Progenitor cell of endocrine pancreas (in vitro differentiated cells): Measurements from ENCODE around the gene SND1. TPM values are rescaled to one million over a fixed set of nuclear protein-coding genes. Genes with fewer than 3 reads are reported as not detected.
"Not testable (repeated sequence)": the region's sequence is repeated elsewhere in the genome, so short reads cannot be mapped to it uniquely, and the experiment has no call there.

Experiments used
- DNase-seq: peaks from one replicate; pipeline ENCODE4 v3.0.0; 2021; ENCODE audit warnings: low spot score; ENCODE audit not compliant: unreplicated experiment
- H3K27ac Mint-ChIP-seq: 2 replicates; pipeline ENCODE4 v1.8.0; 2021; ENCODE audit warnings: mild to moderate bottlenecking, moderate library complexity, mixed read lengths
- H3K27me3 Mint-ChIP-seq: 2 replicates; pipeline ENCODE4 v1.8.0; 2021; ENCODE audit warnings: mixed read lengths
- H3K36me3 Mint-ChIP-seq: 2 replicates; pipeline ENCODE4 v1.8.0; 2022; ENCODE audit warnings: mixed read lengths; ENCODE audit not compliant: insufficient read depth
- H3K4me1 Mint-ChIP-seq: 2 replicates; pipeline ENCODE4 v1.8.0; 2021; ENCODE audit warnings: low read depth, mixed read lengths
- H3K4me3 Mint-ChIP-seq: 2 replicates; pipeline ENCODE4 v1.8.0; 2021; ENCODE audit warnings: low read depth, mild to moderate bottlenecking, moderate library complexity, mixed read lengths
- H3K9me3 Mint-ChIP-seq: 2 replicates; pipeline ENCODE4 v1.8.0; 2021; ENCODE audit warnings: low read depth, mixed read lengths
- total RNA-seq: library from RNA; stranded (reverse); gene quantifications from 2 replicates; pipeline ENCODE4 v1.2.1, GENCODE V29; 2021
- TF ChIP-seq, protein P1 (sequence below): fragments of 200-600 bp; sonication (generic); IDR thresholded peaks from one replicate; pipeline ENCODE4 v1.5.0; 2021; ENCODE audit warnings: antibody characterized with exemption, mild to moderate bottlenecking; ENCODE audit not compliant: unreplicated experiment

SND1 gene
- total RNA-seq, 1 donor from 2014 or later: 213 TPM

DNA sequence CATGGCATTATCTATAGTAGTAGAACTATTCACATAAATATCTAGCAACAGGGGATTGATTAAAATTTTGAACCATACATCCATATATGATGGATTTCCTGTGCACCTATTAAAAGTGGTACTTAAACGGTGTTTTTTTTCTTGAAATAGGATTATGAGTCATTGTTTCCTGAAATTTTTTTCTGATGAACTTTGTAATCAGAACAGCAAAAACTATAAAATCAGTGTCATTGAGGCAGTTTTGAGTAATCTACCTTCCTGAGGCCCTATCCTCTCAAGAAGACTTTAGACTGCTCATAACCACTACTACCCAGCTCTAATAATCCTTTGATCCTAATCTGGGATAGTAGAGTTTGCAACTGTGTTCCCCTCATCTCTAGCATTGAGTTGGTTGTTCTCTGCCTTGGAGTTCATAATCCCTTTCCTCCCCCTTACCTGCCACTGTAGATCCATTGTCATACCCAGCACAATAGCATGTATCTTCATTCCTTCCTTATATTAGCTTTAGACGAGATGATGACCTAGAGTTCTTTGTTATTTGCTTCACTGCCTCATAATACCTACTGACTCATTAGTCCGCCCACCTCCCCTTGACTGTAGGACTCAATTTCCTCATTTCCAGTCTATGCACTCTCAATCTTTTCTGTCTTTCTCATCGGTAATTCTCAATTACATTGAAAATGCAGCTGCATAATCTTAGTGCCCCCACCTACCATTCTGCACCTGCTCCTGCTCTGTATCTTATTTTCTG is 245.9 kb downstream of the SND1 start:
- no peak for DNase-seq
- peaks cover 19% of the 10 kb centered on the region for H3K4me1 Mint-ChIP-seq
- no peak overlapping the region for H3K27ac Mint-ChIP-seq
- no peak overlapping the region for H3K4me3 Mint-ChIP-seq
- H3K9me3 Mint-ChIP-seq: no peaks in the 10 kb centered on the region
- peaks cover 8% of the 10 kb centered on the region for H3K36me3 Mint-ChIP-seq
- no peaks in the 10 kb centered on the region for H3K27me3 Mint-ChIP-seq
- TF ChIP-seq, protein P1, sequence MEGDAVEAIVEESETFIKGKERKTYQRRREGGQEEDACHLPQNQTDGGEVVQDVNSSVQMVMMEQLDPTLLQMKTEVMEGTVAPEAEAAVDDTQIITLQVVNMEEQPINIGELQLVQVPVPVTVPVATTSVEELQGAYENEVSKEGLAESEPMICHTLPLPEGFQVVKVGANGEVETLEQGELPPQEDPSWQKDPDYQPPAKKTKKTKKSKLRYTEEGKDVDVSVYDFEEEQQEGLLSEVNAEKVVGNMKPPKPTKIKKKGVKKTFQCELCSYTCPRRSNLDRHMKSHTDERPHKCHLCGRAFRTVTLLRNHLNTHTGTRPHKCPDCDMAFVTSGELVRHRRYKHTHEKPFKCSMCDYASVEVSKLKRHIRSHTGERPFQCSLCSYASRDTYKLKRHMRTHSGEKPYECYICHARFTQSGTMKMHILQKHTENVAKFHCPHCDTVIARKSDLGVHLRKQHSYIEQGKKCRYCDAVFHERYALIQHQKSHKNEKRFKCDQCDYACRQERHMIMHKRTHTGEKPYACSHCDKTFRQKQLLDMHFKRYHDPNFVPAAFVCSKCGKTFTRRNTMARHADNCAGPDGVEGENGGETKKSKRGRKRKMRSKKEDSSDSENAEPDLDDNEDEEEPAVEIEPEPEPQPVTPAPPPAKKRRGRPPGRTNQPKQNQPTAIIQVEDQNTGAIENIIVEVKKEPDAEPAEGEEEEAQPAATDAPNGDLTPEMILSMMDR: no peak

DNA sequence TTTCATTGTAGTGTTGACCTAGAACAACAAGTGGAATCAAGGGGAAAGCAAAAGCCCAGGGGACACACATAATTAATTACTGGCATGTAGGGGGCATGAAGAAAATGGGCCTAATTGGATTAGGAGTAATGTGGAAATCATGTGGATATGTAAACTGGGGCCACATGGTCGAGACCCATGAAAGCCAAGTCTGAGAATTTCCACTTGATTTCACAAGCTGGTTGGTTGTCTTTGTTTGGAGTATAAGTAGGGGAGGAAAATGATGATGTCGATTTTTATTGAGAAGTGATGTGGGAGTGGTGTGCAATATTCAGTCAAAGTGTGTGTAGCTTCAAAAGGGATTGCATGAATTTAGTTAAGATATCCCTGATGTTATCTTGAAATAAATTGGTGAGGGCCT is 247.4 kb downstream of the SND1 start:
- Mint-ChIP-seq H3K4me3 (no peak overlapping the region), H3K27ac (no peak overlapping the region), H3K9me3 (no peaks in the 10 kb centered on the region)

DNA sequence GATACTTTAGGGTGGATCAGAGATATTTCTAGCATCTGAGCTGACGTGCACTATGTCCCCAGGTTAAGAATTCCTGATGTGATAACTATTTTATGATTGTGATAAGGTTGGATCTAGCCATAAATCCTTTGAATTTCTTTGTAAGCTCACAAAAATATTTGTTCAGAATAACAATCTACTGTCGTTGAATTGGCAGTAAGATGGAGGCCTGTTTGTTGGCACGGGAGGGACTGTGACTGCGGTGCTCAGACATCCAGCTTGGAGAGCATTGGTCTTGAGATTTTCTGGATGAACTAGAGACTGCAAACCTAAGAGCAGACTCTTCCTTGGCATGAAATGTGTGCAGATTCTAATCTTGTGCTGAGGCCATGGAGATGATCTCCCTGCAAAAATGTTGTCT is 248.1 kb downstream of the SND1 start:
- H3K4me1 Mint-ChIP-seq: peaks cover 18% of the 10 kb centered on the region
- H3K9me3 Mint-ChIP-seq: no peaks in the 10 kb centered on the region

More for the DNA sequence above, 247.4 kb downstream of the SND1 start:
- H3K4me1 Mint-ChIP-seq: peaks cover 18% of the 10 kb centered on the region
- H3K27me3 Mint-ChIP-seq: no peaks in the 10 kb centered on the region
- TF ChIP-seq, protein P1: no peak
- no peaks in the 10 kb centered on the region for H3K36me3 Mint-ChIP-seq
- DNase-seq: no peak

DNA sequence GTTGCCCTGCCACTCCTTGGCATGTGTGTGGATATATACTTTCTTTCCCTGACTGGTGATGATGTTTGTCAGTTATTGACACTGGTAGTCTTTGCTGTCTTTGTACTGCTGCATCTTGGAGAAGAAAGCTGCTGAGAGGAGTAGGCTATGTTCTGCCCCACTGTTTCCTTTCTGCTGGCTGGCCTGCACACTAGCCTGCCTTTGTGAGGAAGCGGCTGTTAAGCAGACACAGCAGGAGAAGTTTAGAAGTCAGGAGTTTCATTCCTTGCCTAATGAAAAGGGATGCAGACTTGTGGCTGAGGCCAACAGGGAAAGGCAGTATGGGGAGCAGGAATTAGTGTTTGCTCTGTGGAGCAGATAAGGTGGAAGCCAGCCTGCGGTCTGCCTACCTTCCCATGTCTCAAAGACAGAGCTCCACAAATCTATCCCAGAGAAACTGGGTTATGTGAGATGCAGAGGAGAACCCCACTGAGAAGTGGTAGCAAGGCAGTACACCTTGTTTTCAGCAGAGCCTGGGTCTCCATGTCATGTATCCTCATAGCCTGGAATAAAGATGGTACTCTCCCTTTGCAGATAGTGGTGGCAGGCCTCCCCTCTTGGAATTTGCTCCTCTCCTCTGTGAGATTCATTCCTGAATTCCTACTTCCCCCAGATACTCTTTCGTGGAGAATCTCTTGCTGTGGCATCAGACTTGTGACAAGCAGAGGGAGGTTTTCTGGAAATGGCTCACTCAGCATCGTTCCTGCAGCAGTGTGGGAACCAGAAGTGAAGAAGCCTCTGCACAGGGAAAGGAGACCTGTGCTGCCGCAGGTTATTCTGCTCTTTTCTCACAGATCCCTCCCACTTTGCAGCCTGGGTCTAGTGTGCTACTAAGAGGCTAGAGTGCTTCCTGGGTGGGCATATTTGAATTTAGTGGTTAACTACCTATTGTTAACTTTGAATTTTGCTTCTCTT is 249.0 kb downstream of the SND1 start:
- DNase-seq: no peak
- H3K27ac Mint-ChIP-seq: no peak overlapping the region
- no peaks in the 10 kb centered on the region for H3K27me3 Mint-ChIP-seq
- no peak overlapping the region for H3K4me3 Mint-ChIP-seq
- TF ChIP-seq, protein P1: no peak
- peaks cover 20% of the 10 kb centered on the region for H3K4me1 Mint-ChIP-seq
- no peaks in the 10 kb centered on the region for H3K36me3 Mint-ChIP-seq
- H3K9me3 Mint-ChIP-seq: no peaks in the 10 kb centered on the region

More for the DNA sequence above, 248.1 kb downstream of the SND1 start:
- H3K27me3 Mint-ChIP-seq: no peaks in the 10 kb centered on the region
- H3K36me3 Mint-ChIP-seq: no peaks in the 10 kb centered on the region
- DNase-seq: no peak
- TF ChIP-seq, protein P1: no peak
- no peak overlapping the region for H3K27ac Mint-ChIP-seq
- H3K4me3 Mint-ChIP-seq: no peak overlapping the region

DNA sequence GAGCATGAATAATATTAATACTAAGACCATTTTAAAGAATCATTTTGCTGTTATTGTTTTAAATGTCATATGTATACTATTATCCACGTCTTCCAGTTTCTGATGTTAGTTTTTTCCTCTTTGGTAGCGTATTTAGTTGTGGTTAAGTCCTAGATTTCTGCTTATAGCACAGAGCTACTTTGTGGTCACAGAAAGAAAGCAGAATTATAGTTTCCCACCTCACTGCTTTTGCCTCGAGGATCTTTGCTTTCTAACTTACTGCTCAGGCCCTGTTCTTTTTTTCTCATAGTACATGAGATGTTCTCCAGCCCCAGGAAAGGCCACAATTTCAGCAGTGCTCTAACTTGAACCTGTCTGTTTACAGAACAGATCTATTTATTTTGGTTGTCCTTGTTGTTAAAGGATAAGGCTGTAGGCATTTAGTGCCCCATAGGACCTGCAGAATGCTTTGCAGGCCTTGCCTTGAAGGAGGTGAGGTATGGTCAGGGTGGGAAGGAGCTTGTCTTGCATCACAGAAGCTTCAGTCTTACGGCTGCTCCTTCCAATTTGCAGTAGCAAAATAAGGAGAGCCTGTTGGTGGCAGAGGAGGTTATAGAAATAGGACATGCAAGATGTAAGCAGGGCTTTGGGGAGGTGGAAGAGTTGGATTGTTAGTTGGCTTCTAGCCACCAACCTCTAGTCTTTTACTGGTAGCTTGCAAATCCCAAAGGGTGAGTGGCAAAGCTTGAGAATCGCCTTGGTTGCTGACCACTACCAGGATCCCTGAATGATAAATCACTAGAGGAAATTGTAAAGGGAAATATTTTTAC is 250.1 kb downstream of the SND1 start:
- peaks cover 27% of the 10 kb centered on the region for H3K4me1 Mint-ChIP-seq
- DNase-seq: no peak
- no peak overlapping the region for H3K27ac Mint-ChIP-seq
- no peaks in the 10 kb centered on the region for H3K27me3 Mint-ChIP-seq
- TF ChIP-seq, protein P1: no peak
- H3K36me3 Mint-ChIP-seq: no peaks in the 10 kb centered on the region
- no peak overlapping the region for H3K4me3 Mint-ChIP-seq
- no peaks in the 10 kb centered on the region for H3K9me3 Mint-ChIP-seq

DNA sequence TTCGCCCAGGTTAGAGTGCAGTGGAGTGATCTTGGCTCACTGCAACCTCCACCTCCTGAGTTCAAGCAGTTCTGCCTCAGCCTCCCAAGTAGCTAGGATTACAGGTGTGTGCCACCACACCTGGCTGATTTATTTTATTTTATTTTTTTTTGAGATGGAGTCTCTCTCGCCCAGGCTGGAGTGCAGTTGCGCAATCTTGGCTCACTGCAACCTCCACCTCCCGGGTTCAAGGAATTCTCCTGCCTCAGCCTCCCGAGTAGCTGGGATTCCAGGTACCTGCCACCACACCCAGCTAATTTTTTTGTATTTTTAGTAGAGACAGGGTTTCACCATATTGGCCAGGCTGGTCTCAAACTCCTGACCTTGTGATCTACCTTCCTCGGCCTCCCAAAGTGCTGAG is 250.8 kb downstream of the SND1 start:
- not testable (repeated sequence) for H3K27ac Mint-ChIP-seq, H3K9me3 Mint-ChIP-seq, DNase-seq, H3K27me3 Mint-ChIP-seq, H3K36me3 Mint-ChIP-seq, H3K4me3 Mint-ChIP-seq
- H3K4me1 Mint-ChIP-seq: peaks cover 33% of the 10 kb centered on the region
